SH-SY5Y (cell line): ENCODE measurements around the gene RGP1.

ENCODE experiments used
- GATA2 ChIP-seq: IDR thresholded peaks from 2 replicates; pipeline ENCODE4 v1.6.1; 2011; ENCODE audit warnings: mild to moderate bottlenecking, low read depth, low read length
- GATA3 ChIP-seq: IDR thresholded peaks from 2 replicates; pipeline ENCODE4 v1.6.1; 2011; ENCODE audit warnings: low read depth, mild to moderate bottlenecking, low read length, moderate library complexity

DNA sequence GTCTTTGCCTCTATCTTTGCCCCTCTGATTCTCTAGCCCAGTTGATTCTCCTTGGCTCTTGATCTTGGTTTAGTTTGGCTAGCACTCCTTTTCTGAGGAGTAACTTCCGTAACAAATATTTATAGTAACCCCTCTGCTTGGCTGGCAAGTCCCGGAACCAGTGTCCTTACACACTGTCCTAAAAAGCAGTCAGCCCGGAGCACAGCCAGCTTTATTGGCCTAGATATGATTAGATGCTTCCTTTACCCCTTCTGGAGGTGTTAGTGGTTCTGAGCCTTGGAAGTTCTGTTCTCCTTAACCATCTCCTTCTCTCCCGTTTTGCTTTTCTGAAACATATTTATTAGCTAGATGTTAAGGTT, 22.0 kb downstream of the RGP1 start:
- TF ChIP-seq GATA2, result no peak
- TF ChIP-seq GATA3, result no peak
